ACHN (cell line): Measurements from ENCODE around the gene LARP4.
"Not testable (repeated sequence)": the region's sequence is repeated elsewhere in the genome, so short reads cannot be mapped to it uniquely, and the experiment has no call there.

Source experiments
- DNase-seq: peaks from one replicate; pipeline ENCODE4 v3.0.0-alpha.2; 2015
- in situ Hi-C: cut with HindIII; loops from 2 replicates; pipeline ENCODE4 v1.10.0; 2017; ENCODE audit warnings: low sequenced_read_pairs, low pct_ligation_motif_present, low pct_unique_long_range_greater_than_20kb

Gene LARP4

GRCh38 chr12:50449671-50450070 lies 49.0 kb downstream of the LARP4 start:
- DNase-seq, in situ Hi-C loops: not testable (repeated sequence)

- in situ Hi-C loops = no loop called here
- no peak for DNase-seq
Measured at GRCh38 chr12:50452795-50453194, 52.1 kb downstream of the LARP4 start.

GRCh38 chr12:50453872-50454271 lies 53.2 kb downstream of the LARP4 start:
- no peak for DNase-seq
- in situ Hi-C loops = no loop called here

GRCh38 chr12:50458606-50459005 lies 57.9 kb downstream of the LARP4 start:
- DNase-seq = peak; percentile 28
- in situ Hi-C loops = no loop called here

GRCh38 chr12:50467439-50467838 lies 66.8 kb downstream of the LARP4 start:
- in situ Hi-C loops = no loop called here
- no peak for DNase-seq

- in situ Hi-C loops = no loop called here
- no peak for DNase-seq
Measured at GRCh38 chr12:50477241-50477832, 76.7 kb downstream of the LARP4 start.

- in situ Hi-C loops = no loop called here
- DNase-seq = peak; percentile 32
Measured at GRCh38 chr12:50482571-50482970, 81.9 kb downstream of the LARP4 start.

GRCh38 chr12:50483488-50483887 lies 82.8 kb downstream of the LARP4 start:
- in situ Hi-C loops = no loop called here
- no peak for DNase-seq

- no peak for DNase-seq
- in situ Hi-C loops = no loop called here
Measured at GRCh38 chr12:50488801-50489200, 88.1 kb downstream of the LARP4 start.

GRCh38 chr12:50498119-50498518 lies 97.4 kb downstream of the LARP4 start:
- DNase-seq, in situ Hi-C loops: not testable (repeated sequence)

GRCh38 chr12:50504798-50505674 lies 104.4 kb downstream of the LARP4 start, which contains the start of gene DIP2B:
Gene DIP2B, plus strand, starts transcription at chr12:50504985. Its CDS starts 156 bp downstream, at chr12:50505141.
- peak; percentile 92 for DNase-seq
- in situ Hi-C loops = no loop called here

- DNase-seq = peak; percentile 14
- in situ Hi-C loops = no loop called here
Measured at GRCh38 chr12:50505675-50506530, 105.2 kb downstream of the LARP4 start.

- DNase-seq = no peak
- in situ Hi-C loops = no loop called here
Measured at GRCh38 chr12:50506753-50507473, 106.2 kb downstream of the LARP4 start.

- in situ Hi-C loops = no loop called here
- no peak for DNase-seq
Measured at GRCh38 chr12:50507474-50507838, 106.8 kb downstream of the LARP4 start.

- in situ Hi-C loops = no loop called here
- no peak for DNase-seq
Measured at GRCh38 chr12:50507930-50508329, 107.2 kb downstream of the LARP4 start.

- in situ Hi-C loops = no loop called here
- no peak for DNase-seq
Measured at GRCh38 chr12:50508414-50508813, 107.7 kb downstream of the LARP4 start.

GRCh38 chr12:50508970-50509663 lies 108.4 kb downstream of the LARP4 start:
- DNase-seq = no peak
- in situ Hi-C loops = no loop called here
